GM12865 (cell line): ENCODE measurements around the gene KIF26B.

ENCODE experiments used
- DNase-seq: peaks from one replicate; pipeline ENCODE4 v3.0.0; 2010; ENCODE audit warnings: low read depth
- H3K4me3 ChIP-seq: 2 replicates; pipeline ENCODE4 v1.5.1; 2011; ENCODE audit warnings: mild to moderate bottlenecking, low read depth, low read length, control low read depth
- TF ChIP-seq, protein P1 (sequence below): IDR thresholded peaks from 2 replicates; pipeline ENCODE4 v1.5.1; 2011; ENCODE audit warnings: low read length, control low read depth, low read depth, inconsistent platforms; ENCODE audit not compliant: insufficient read depth; ENCODE audit errors: missing control alignments

KIF26B gene

DNA sequence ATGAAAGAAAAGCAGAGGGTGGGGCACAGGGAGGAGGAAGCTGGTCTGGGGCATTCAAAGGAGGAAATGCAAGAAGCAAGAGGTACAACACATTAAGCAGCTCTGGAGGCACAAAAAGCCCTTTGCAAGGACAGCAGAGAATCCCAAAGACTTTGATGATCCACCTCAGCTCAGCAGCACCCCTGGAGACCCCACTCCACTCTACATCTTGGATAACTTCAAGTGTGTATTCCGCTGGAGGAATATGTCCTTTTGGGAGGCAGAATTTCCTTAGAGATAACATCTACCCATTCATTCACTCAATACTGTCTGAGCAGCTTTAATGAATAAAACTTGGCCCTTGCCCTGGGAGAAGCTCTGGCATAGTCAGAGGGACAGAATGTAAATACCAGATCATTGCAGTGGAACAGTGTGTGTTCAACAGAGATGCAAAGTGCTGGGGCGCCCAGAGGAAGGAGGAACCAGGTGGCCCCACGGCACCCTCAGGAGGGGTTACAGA lies 599.7 kb downstream of the KIF26B start:
- H3K4me3 ChIP-seq, result no peak overlapping the region
- no peak for DNase-seq
- TF ChIP-seq, protein P1, sequence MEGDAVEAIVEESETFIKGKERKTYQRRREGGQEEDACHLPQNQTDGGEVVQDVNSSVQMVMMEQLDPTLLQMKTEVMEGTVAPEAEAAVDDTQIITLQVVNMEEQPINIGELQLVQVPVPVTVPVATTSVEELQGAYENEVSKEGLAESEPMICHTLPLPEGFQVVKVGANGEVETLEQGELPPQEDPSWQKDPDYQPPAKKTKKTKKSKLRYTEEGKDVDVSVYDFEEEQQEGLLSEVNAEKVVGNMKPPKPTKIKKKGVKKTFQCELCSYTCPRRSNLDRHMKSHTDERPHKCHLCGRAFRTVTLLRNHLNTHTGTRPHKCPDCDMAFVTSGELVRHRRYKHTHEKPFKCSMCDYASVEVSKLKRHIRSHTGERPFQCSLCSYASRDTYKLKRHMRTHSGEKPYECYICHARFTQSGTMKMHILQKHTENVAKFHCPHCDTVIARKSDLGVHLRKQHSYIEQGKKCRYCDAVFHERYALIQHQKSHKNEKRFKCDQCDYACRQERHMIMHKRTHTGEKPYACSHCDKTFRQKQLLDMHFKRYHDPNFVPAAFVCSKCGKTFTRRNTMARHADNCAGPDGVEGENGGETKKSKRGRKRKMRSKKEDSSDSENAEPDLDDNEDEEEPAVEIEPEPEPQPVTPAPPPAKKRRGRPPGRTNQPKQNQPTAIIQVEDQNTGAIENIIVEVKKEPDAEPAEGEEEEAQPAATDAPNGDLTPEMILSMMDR, result no peak
